ENCODE measurements around the gene TRERF1. TPM values are rescaled to one million over a fixed set of nuclear protein-coding genes. Genes with fewer than 3 reads are reported as not detected.

TRERF1 gene
- total and polyA plus RNA-seq, 2 of the 4 experiments (the other 2 are of a cell fraction): 6.3 to 9.9 TPM

DNA sequence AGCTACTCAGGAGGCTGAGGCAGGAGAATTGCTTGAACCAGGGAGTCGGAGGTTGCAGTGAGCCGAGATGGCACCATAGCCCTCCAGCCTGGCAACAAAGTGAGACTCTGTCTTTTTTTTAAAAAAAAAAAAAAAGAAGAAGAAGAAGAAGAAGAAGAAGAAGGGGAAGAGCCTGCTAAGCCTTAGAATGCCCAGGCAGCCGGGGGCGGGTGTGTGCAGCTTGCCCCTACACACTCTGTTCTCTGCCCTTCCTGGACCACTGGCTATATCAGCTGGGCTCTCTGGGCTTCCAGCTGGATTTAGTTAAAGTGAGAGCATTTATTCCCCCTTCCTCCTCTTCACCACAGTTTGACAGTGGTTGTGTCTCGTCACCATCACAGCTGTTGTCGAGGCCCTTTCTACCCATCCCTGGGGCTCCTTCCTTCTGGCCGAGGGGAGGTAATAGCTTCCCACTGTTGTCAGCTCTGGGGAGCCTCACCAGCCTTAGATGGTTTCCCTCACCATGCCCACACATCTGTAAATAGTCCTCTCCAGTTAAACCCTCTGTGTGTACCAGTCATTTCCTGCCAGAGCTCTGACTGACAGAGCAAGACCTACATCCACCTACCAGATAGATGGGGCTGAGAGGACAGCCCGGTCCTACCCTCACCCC is 77.6 kb downstream of the TRERF1 start:
- CTCF ChIA-PET: interaction anchor here (0.5 kb wide), 1 partner anchor 61 kb away, joined by 3 read pairs; no protein-coding TSS in a partner anchor
- Histone ChIP-seq H3K9ac (ENCODE audit: low read depth, low read length) (no peak overlapping the region), H4K20me1 (ENCODE audit: insufficient read depth, low read length) (peaks cover 22% of the 10 kb centered on the region), H4K5ac (ENCODE audit: low read depth, low read length) (no peak overlapping the region), H3K23ac (ENCODE audit: low read depth, low read length) (no peak overlapping the region), H3K4me3 (ENCODE audit: insufficient read depth, low read depth, low read length) (no peak overlapping the region), H3K4me1 (ENCODE audit: control insufficient read depth, insufficient read depth, low read length) (peaks cover 5% of the 10 kb centered on the region), H2BK15ac (ENCODE audit: low read depth, low read length) (no peak overlapping the region), H2AK9ac (replicated peaks; ENCODE audit: low read depth, low read length, poor library complexity) (no peak overlapping the region), H3K4ac (ENCODE audit: low read depth, low read length) (no peak overlapping the region), H2AFZ (replicated peaks; ENCODE audit: low read length, poor library complexity) (no peak overlapping the region), H3K36me3 (ENCODE audit: control insufficient read depth, insufficient read depth, low read length) (no peaks in the 10 kb centered on the region), H3K27ac (ENCODE audit: insufficient read depth, low read length) (no peak overlapping the region), H3K9me3 (ENCODE audit: control insufficient read depth, insufficient read depth, low read length) (no peaks in the 10 kb centered on the region), H3K79me1 (ENCODE audit: low read depth in 1 of 2, low read length in 2 of 2) (peaks cover 37 to 89% of the 10 kb centered on the region in 2 experiments), H4K91ac (ENCODE audit: insufficient read depth, low read depth, low read length) (no peak overlapping the region), H2AK5ac (ENCODE audit: low read depth, low read length) (no peak overlapping the region), H3K9me1 (ENCODE audit: insufficient read depth, low read length) (peaks cover 39% of the 10 kb centered on the region; the same call in 1 of the 2 replicates), H4K8ac (ENCODE audit: low read depth in 2 of 2, low read length in 2 of 2) (peak overlapping the region in 1 of 2 experiments; percentile 5; a peak in 1 of 4 replicates), H2BK20ac (ENCODE audit: low read depth, low read length) (no peak overlapping the region), H3K14ac (replicated peaks; ENCODE audit: low read depth, low read length) (no peak overlapping the region), H2BK120ac (ENCODE audit: low read depth, low read length) (no peak overlapping the region), H3K56ac (ENCODE audit: extremely low read depth, insufficient read depth, low read length) (no peak overlapping the region), H3K4me2 (ENCODE audit: low read depth, low read length) (no peak overlapping the region), H3K27me3 (ENCODE audit: control insufficient read depth, insufficient read depth, low read length) (no peaks in the 10 kb centered on the region), H2BK5ac (ENCODE audit: low read depth, low read length, poor library complexity, severe bottlenecking) (no peak overlapping the region), H3K18ac (ENCODE audit: low read depth, low read length) (no peak overlapping the region)
- TF ChIP-seq MXI1 (IDR thresholded peaks at IDR 0.05; ENCODE audit: borderline replicate concordance, low read depth, low read length) (no peak), CEBPB (IDR thresholded peaks at IDR 0.05; ENCODE audit: low read depth, low read length) (no peak), CHD1 (IDR thresholded peaks at IDR 0.05; ENCODE audit: low read depth, low read length) (no peak), MAFK (IDR thresholded peaks at IDR 0.05; ENCODE audit: low read depth, low read length) (no peak), RAD21 (IDR thresholded peaks at IDR 0.05; ENCODE audit: low read length) (no peak), SMC3 (IDR thresholded peaks at IDR 0.05; ENCODE audit: low read depth, low read length) (no peak)
- TF ChIP-seq, protein P1, sequence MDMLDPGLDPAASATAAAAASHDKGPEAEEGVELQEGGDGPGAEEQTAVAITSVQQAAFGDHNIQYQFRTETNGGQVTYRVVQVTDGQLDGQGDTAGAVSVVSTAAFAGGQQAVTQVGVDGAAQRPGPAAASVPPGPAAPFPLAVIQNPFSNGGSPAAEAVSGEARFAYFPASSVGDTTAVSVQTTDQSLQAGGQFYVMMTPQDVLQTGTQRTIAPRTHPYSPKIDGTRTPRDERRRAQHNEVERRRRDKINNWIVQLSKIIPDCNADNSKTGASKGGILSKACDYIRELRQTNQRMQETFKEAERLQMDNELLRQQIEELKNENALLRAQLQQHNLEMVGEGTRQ (IDR thresholded peaks at IDR 0.05; ENCODE audit: low read depth, low read length): no peak
- peak; percentile 37; the same call in 1 of the 2 replicates for ATAC-seq (ENCODE audit: low read depth)
- POLR2A ChIA-PET (ENCODE audit: unreplicated experiment): no interaction called here
- dilution Hi-C loops (cut with HindIII; ENCODE audit: low sequenced_read_pairs, unreplicated experiment): no loop called here
- DNase-seq: no peak
- in situ Hi-C loops (cut with MboI; ENCODE audit: low sequenced_read_pairs): no loop called here
- BruUV-seq (replicated peaks): no TSS peak
- 17% methylated on average over 2 of the region's 8 CpGs; no CpG with 5 or more reads in 1 of the 2 experiments for WGBS, 2 experiments (ENCODE audit: extremely low coverage in 2 of 2, insufficient read length in 1 of 2)
- intact Hi-C loops (cut with micrococcal nuclease): no loop called here

Measured in IMR-90 (cell line).